AG09319 (cell line): ENCODE results near the gene MT1B.

ENCODE experiments used
- DNase-seq: peaks from one replicate; pipeline ENCODE4 v3.0.0-alpha.2; 2010; ENCODE audit warnings: low read depth; ENCODE audit errors: extremely low read depth
- CTCF ChIP-seq: IDR thresholded peaks from 2 replicates; pipeline ENCODE4 v1.5.1; 2011; ENCODE audit warnings: low read depth, mild to moderate bottlenecking, inconsistent platforms, low read length, moderate library complexity

MT1B gene

GRCh38 chr16:56628486-56629350 lies 23.0 kb upstream of the MT1B start:
- TF ChIP-seq CTCF: no peak
- no peak for DNase-seq

GRCh38 chr16:56629531-56629930 lies 22.2 kb upstream of the MT1B start:
- TF ChIP-seq CTCF: no peak
- no peak for DNase-seq

GRCh38 chr16:56630134-56630533 lies 21.6 kb upstream of the MT1B start:
- no peak for TF ChIP-seq CTCF
- no peak for DNase-seq

- TF ChIP-seq CTCF: no peak
- DNase-seq: no peak
Observed at GRCh38 chr16:56631197-56631596, 20.5 kb upstream of the MT1B start.

- no peak for DNase-seq
- no peak for TF ChIP-seq CTCF
Observed at GRCh38 chr16:56631832-56632155, 19.9 kb upstream of the MT1B start.

- DNase-seq: no peak
- no peak for TF ChIP-seq CTCF
Observed at GRCh38 chr16:56632156-56632847, 19.4 kb upstream of the MT1B start, which contains the start of gene MT1M. TSS of gene MT1M (plus strand) at chr16:56632659. CDS start at chr16:56632732, 73 bp downstream.

- no peak for TF ChIP-seq CTCF
- no peak for DNase-seq
Observed at GRCh38 chr16:56632848-56633365, 18.8 kb upstream of the MT1B start.
